Left kidney (tissue), 8 donors: ENCODE results near the gene TRPC6. TPM values are rescaled to one million over a fixed set of nuclear protein-coding genes. Genes with fewer than 3 reads are reported as not detected.
A peak's percentile ranks its signal among the peaks of the same experiment; 100 is the strongest.

Experiments
- DNase-seq: peaks from one replicate; pipeline ENCODE4 v3.0.0-alpha.2; 2013
- long read RNA-seq, 8 donors: transcript quantifications; one replicate each; lab custom pipeline, GENCODE V29; 2026
- polyA plus RNA-seq: library from polyadenylated mRNA; unstranded; fragments of 120-200 nt; gene quantifications from one replicate; pipeline ENCODE4 v1.2.1, GENCODE V29; 2013; ENCODE audit not compliant: insufficient read length

Gene TRPC6
- 10.2 TPM for polyA plus RNA-seq
- long read RNA-seq, donor 1: 0 reads
- long read RNA-seq, donor 2: 0 reads
- long read RNA-seq, donor 3: 0 reads
- long read RNA-seq, donor 4: 0 reads
- long read RNA-seq, donor 5, full-length matches to known transcripts: 1 of 1 reads
- long read RNA-seq, donor 5, partial matches to known transcripts: 0 of 1 reads
- long read RNA-seq, donor 5, other reads (novel, unspliced or antisense): 0 of 1 reads
- long read RNA-seq, donor 6, partial matches to known transcripts: 0 of 1 reads
- long read RNA-seq, donor 6, other reads (novel, unspliced or antisense): 0 of 1 reads
- long read RNA-seq, donor 7, full-length matches to known transcripts: 1 of 1 reads
- long read RNA-seq, donor 7, partial matches to known transcripts: 0 of 1 reads
- long read RNA-seq, donor 7, other reads (novel, unspliced or antisense): 0 of 1 reads
- long read RNA-seq, donor 8: 0 reads

GRCh38 chr11:101583251-101584128 is at the start of gene TRPC6:
Gene TRPC6, minus strand, starts transcription at chr11:101584007. Its CDS starts 504 bp downstream, at chr11:101583503.
- peak; percentile 57 for DNase-seq

- DNase-seq: no peak
Observed at GRCh38 chr11:101620026-101620425, 36.2 kb upstream of the TRPC6 start.

- no peak for DNase-seq
Observed at GRCh38 chr11:101618709-101619108, 34.9 kb upstream of the TRPC6 start.

GRCh38 chr11:101617735-101618332 is 34.0 kb upstream of the TRPC6 start:
- DNase-seq: peak; percentile 19

GRCh38 chr11:101612481-101612880 is 28.7 kb upstream of the TRPC6 start:
- DNase-seq: no peak

- no peak for DNase-seq
Observed at GRCh38 chr11:101600924-101601323, 17.1 kb upstream of the TRPC6 start.

- no peak for DNase-seq
Observed at GRCh38 chr11:101586965-101587364, 3.2 kb upstream of the TRPC6 start.

GRCh38 chr11:101584655-101585054 is 848 bp upstream of the TRPC6 start:
- DNase-seq: peak; percentile 50

GRCh38 chr11:101584129-101584515 is 315 bp upstream of the TRPC6 start:
- DNase-seq: peak; percentile 13

- peak; percentile 35 for DNase-seq
Observed at GRCh38 chr11:101582989-101583250, 887 bp downstream of the TRPC6 start.

GRCh38 chr11:101582236-101582988 is 1.4 kb downstream of the TRPC6 start:
- no peak for DNase-seq

- no peak for DNase-seq
Observed at GRCh38 chr11:101577461-101577860, 6.3 kb downstream of the TRPC6 start.

GRCh38 chr11:101576456-101576855 is 7.4 kb downstream of the TRPC6 start:
- DNase-seq: no peak

GRCh38 chr11:101574886-101575285 is 8.9 kb downstream of the TRPC6 start:
- DNase-seq: no peak

- no peak for DNase-seq
Observed at GRCh38 chr11:101567071-101567470, 16.7 kb downstream of the TRPC6 start.

- DNase-seq: no peak
Observed at GRCh38 chr11:101566626-101567025, 17.2 kb downstream of the TRPC6 start.

- DNase-seq: no peak
Observed at GRCh38 chr11:101563166-101563565, 20.6 kb downstream of the TRPC6 start.

GRCh38 chr11:101555366-101555765 is 28.4 kb downstream of the TRPC6 start:
- DNase-seq: no peak

GRCh38 chr11:101553891-101554292 is 29.9 kb downstream of the TRPC6 start:
- DNase-seq: no peak

- DNase-seq: no peak
Observed at GRCh38 chr11:101552888-101553287, 30.9 kb downstream of the TRPC6 start.

- DNase-seq: no peak
Observed at GRCh38 chr11:101528541-101528940, 55.3 kb downstream of the TRPC6 start.

GRCh38 chr11:101523634-101524260 is 60.1 kb downstream of the TRPC6 start:
- DNase-seq: no peak
